NCI-H460 (cell line): ENCODE data around the gene ENTPD2. TPM values are rescaled to one million over a fixed set of nuclear protein-coding genes. Genes with fewer than 3 reads are reported as not detected.
A peak's percentile ranks its signal among the peaks of the same experiment; 100 is the strongest.

ENCODE experiments used
- DNase-seq: peaks from one replicate; pipeline ENCODE4 v3.0.0-alpha.2; 2016; ENCODE audit warnings: low read depth; ENCODE audit errors: extremely low read depth
- total RNA-seq: library from RNA; depleted of rRNA; stranded (reverse); fragments of >200 nt; shearing (Covaris generic); gene quantifications from 2 replicates; pipeline ENCODE4 v1.2.3, GENCODE V29; 2014

The ENTPD2 gene
- total RNA-seq, 1 experiment from 2014 or later, result not detected

DNA sequence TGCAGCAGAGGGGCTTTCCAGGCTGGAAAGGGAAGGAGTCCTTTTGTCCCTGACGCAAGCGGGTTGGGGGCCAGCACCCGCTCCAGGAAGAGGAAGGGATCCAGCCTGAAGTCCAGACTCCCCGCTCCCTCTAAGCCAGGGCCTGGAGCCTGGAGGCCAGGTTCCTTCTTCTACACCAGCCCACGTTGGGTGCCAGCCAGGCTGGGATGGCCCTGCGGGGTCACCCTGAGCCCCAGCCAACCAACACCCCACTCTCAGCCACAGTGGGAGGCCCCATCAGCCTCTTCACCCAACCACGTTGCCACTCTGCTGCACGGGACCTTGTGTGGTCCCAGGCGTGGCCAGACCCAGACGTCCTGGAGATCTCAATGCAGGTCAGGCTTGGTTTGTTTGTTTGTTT lies 21.0 kb downstream of the ENTPD2 start:
- DNase-seq, result no peak

DNA sequence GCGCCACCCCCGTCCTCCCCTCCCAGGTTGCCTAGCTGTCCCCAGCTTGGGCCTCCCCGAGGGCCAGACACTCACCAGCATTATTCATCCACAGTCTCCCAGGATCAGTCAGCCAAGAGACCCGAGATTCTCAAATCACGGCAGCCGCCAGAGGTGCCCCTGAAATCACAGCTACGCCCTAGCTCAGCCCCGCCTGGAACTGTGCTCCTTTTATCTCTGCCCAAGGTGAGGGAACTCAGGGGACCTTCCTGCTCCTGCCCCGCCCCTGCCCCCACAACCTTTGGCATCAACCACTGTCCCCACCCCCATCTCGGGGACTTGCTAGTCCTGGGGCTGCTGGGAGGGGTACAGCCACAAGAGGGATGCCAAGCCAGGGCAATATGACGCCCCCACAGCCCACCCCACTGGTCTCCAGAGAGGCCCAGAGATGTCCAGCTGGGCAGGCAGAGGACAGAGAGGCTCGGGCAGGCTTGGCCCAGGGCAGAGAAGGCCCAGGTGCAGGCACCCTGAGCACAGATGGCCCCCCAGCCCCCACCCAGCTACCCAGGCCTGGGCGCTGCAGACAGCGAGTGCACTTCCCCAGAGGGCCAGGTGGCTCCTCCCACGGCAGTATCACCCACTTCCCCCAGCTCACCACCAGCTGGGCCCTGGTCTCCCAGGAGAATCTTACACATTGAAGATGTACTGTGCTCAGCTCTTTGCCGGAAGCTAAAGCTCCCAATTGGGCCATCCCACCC lies 21.8 kb downstream of the ENTPD2 start, which contains the start of gene FUT7:
FUT7 (minus strand) TSS at position 185 of the 737 bp plus-strand sequence; CDS start at position 88, 97 bp downstream.
- DNase-seq, result no peak

DNA sequence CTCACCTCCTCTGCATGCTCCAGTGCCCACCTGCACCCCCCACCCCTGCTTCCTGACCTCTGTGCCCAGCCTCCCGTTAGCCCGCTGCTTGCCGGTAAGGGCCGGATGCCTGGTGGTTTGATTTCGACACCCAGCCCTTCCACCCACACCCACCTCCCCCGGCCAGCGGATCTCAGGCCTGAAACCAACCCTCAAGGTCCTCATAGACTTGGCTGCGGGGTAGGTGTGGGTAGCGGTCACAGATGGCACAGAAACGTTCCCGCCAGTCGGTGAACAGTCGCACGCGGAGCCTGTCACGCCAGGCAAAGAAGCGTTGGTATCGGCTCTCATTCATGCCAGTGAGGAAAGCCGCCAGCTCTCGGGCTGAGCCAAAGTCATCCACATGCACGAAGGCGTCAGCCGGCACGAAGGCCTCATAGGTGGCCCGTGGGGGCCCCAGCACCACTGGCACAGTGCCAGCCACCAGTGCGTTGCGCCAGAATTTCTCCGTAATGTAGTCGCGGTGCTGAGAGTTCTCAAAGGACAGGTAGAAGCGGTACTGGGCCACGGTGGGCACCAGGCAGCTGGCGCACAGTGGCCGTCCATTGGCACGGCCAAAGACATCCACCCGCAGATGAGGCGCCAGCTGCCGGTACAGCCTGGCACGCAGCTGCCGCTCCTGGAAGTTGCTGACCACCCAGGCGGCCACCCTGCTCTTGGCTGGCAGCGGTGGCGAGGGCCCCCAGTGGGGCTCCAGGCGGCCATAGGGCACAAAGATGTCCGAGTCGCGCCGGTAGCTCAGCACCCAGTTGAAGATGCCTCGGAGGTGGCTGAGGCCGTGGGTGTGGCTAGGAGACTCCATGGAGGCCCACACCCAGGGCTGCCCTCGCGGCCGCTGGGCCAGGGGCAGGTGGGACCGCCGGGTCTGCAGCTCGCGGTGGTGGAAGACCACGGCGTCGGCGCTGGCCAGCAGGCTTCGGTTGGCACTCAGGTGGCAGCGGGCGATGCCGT lies 23.0 kb downstream of the ENTPD2 start:
- no peak for DNase-seq

DNA sequence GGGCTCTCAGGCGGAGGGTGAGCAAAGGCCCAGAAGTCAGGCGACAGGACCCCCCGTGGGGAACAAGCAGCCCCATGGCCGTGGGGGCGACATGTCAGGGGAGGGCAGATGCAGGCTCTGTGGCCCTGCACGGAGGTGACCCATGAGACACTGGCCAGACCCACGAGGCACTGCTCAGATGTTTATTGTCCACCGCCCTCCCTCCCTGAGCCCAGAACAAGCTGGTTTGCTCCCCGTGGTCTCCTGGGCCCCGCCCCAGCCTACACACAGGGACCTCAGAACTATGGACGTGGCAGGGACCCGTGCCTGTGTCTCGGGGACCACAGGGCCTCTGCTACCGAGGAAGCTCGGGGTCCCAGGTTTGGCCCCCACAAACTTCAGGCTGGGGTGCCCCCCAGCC lies 23.9 kb downstream of the ENTPD2 start:
- DNase-seq, result no peak

DNA sequence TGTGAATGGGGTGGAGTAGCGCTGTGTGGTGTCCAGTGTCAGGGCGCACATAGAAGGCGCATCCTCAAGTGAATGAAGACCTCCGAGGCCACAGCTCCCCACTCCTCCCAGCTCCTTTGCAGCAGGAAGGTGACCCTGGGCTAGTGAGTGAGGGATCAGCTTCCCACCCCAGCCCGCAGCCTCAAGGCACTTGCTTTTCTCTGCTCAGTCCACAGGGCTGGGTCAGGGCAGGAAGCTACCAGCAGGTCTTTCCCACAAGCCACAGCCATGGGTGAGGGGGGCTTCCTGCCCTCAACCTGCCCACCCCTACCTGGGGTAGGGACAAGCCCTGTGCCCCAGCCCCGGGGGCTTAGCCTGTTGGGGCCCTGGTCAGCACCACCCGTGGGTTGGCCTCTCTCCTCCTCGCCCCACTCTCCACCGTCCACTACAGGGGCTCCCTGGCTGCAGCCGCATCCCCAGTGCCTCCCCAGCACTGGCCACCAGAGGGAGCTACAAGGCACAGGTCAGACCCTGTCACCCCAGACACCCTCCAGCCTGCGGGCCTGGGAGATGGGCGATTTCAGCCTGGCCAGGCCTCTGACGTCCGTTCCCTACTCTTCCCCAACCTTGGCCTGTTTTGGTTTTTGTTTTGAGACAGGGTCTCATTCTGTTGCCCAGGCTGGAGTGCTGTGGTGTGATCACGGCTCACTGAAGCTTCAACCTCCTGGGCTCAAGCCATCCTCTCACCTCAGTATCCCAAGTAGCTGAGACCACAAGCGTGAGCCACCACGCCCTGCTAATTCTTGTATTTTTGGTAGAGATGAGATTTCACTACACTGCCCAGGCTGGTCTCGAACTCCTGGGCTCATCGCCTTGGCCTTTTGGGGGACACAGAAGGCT lies 24.6 kb downstream of the ENTPD2 start:
- DNase-seq, result peak; percentile 68

DNA sequence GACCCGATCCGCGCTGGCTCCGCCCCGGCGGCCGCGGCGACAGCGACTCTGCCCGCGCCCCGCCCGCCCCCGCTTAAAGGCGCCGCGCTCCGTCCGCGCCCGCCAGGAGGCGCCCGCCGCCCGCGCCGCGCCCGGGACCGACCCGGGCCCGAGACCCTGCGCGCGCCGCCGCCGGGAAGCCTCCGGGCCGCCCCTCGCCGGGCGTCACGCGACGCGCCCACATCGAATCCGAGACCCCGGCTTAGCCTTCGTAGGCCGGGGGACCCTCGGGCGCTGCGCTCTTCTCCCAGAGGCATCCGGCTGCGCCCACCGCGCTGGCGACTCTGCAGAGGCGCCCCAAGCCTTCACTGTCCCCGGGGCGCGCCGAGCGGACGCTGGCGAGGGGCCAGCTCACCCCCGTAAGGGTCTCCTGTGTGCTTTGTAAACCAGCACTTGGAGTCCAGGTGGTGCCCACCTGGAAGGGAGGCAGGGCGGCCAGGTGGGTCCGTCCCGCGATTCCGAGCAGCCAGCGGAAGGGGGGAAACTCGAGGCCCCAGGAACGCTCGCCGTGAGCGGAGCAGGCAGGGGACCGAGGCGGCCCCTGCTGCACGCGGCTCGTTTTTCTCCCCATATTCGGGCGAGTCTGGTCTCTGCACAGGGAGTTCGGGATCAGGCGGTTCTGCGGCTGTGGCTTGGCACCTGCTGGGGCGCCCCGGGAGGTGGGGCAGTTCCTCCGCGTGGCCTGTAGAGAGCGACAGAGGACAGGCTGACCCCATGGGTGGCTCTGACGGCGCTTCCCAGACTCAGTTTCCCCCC lies 25.4 kb downstream of the ENTPD2 start:
- peak; percentile 65 for DNase-seq

DNA sequence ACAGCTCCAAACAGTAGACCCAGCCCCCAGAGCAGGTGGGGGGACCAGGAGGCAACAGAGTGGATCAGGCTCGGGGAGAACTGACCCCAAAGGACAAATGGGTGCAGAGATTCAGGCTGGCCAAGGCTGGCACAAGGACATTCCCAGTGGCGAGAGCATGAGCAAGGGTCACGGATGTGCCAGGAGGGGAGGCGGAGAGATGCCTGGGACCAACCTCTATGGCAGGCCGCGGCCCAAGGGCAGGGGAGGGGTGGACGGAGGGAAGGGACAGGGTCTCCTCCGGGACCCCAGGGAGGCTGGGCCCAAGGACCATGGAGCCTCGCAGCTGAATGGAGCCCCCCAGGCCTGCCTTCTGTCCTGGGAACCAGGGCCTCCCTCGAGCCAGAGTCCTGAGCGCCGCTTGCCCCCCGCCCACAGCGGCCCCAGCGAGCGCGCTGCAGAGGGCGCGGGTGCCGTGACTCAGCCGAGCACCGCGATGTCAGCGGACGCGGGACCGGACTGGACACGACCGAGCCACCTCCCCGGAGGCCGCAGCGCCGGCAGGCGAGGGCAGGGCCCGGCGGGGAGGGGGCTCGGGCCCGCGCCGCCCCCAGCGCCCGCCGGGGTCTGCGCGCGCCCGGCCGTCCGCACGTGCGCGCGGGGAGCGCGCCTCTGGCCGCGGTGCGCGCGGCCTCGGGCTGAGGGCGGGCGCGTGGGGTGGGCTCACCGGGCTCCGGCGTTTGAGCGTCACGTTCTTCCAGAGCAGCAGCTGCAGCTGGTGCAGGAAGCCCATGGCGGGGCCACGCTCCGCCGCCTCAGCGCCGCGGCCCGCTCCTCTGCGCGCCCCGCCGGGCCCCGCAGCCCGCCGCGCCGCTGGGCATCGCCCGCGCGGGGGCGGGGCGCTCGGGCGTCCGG lies 26.2 kb downstream of the ENTPD2 start, which contains the start of gene ABCA2:
ABCA2 (minus strand) TSS at position 869 of the 894 bp plus-strand sequence; CDS start at position 772, 97 bp downstream.
- no peak for DNase-seq

DNA sequence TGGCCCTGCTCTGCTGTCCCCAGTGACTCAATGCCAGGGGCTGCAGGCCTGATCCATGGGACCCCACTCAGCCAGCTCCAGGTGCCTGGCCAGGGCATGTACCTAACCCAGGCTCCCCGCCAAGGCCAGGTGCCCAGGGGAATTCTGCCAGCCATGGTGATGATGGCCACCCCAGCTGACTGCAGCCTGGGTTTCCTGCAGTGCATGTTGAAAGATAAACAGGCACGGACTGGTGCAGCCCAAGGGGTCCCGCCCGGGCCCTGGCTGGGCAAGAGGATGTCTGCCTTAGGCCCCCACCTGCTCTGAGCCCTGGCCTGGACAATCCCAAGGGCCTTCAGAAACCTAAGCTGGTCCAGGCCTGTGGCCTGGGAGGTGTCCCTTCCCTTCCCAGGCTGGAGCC lies 27.0 kb downstream of the ENTPD2 start:
- DNase-seq, result no peak

DNA sequence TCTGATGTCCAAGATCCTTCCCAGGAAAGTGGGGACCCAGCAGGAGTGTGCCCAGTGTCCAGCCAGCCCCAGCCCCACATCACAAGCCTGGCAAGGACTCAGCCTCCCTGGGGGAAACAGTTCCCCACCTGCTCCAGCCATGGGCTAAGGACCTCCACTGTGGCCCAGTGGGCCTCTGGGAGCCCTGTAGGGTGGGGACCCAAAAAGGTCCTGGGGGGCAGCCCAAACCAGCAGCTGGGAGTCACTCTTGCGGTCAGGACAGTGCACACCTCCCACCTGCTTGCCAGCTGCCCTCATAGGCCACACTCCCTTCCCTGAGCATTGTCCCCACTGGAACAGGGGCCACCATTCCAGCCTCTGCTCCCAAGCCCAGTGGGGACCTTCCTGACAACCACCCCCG lies 27.5 kb downstream of the ENTPD2 start:
- no peak for DNase-seq

DNA sequence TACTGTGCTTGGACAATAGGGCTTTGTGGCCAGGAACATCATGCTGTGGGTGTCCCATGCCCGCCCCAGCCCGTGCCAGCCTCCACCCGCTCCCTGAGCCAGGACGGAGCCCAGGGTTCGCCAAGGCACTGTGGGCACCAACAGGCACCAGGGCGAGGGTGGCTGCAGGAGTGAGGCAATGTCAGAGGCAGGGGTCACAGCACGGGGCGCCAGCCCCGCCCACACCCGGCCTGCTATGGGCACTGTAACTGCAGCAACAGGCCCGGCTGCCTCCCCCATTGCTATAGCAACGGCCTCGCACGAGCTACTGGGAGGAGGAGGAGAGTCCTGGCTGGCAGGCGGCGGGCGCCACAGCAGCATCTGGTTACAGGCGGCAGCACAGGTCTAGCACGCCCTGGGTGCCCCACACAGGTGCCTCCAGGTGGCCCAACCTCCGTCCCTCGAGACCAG lies 28.3 kb downstream of the ENTPD2 start:
- DNase-seq, result no peak

DNA sequence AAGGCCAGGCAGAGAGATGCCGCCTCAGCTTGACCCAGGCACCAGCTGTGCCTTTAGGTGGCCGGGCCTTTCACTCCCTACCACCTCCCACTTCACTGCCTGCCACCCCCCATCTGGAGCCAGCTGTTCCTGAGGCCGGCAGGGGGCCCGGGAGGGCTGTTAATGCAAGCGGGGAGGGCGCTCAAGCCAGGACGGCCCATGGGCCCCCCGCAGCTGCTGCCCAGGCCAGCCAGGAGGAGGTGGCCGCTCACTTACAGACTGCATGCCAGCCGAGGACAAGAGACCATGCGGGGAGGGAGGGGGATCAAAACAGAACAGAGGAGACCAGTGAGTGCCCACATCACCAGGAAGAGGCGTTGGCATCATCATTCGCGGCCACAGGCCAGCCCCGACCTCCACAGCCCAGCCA lies 30.3 kb downstream of the ENTPD2 start:
- no peak for DNase-seq

DNA sequence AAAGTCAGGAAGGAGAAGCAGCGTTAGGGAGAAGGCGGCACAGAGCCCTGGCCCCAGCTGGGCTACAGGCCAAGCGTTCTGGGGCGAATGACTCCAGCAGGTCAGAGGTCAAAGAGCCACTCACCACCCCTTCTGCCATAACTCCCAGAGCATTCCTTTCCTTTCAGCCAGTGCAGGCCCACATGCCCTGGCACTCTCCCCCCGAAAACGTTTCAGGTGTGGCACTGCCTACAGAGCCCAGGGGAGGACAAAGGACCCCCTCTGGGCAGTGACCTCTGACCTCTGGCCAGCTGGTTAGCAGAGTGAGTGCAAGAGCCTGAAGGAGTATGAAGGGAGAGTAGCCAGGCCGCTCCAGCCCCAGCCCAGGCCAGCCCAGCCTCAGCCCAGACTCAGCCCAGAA lies 30.7 kb downstream of the ENTPD2 start:
- DNase-seq, result no peak

DNA sequence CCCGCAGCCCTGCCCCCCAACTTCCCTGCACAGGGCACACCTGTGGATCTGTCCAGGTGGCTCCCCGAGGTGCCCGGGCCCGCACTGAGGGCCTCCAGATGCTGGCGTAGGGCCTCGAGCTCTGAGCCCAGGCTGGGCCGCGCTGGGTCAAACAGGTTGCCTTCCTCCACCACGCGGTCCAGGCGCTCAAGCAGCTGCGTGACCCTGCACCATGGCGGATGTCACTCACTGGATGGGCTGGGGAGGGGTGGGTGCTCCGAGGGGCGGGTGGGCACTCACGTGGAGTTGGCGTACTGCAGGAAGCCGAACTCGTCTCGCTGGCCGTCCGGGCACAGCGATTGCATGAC lies 31.2 kb downstream of the ENTPD2 start:
- no peak for DNase-seq

DNA sequence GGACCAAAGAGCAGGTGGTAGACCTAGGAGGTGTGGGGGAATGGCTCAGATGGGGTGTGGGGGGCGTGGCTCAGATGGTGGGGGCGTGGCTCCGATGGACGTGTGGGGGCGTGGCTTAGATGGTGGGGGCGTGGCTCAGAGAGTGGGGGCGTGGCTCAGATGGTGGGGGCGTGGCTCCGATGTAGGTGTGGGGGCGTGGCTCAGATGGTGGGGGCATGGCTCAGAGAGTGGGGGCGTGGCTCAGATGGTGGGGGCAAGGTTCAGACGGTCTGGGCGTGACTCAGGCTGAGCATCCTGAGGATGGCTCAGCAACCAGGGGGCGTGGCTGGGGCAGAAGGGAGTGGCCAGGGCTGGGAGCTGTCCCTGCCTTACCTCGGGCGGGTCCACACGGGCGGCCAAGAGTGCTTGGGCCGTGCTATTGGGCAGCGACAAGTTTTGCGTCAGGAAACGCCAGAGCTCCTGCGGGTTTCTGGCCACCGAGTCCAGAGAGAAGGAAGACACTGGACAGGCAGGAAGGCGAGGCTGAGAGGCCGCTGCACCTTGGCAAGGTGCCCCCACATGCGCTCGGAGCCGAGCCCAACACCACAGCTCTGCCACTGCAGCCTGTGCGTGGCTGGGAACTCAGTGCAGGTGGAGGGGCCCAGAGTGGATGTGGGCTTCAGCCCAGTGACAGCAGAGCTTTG lies 31.7 kb downstream of the ENTPD2 start:
- peak; percentile 92 for DNase-seq

DNA sequence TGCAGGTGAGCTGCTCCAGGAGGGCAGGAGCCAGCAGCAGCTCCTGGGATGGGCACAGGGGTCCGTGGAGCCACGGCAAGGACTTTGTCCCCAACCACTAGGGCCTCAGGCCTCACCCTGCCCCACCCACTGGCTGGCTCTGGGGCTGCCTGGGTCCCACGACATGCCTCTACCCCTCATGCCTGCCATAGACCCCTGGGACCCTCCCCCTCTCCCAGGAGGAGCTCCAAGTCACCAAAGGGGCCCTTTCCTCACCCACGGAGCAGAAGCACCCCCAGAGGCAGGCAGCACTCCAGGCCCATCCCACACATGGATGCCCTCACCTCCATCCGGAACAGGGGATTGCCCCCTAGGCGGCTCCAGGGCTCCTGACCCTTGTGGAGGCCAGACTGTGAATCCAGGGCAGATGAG lies 32.3 kb downstream of the ENTPD2 start:
- no peak for DNase-seq

DNA sequence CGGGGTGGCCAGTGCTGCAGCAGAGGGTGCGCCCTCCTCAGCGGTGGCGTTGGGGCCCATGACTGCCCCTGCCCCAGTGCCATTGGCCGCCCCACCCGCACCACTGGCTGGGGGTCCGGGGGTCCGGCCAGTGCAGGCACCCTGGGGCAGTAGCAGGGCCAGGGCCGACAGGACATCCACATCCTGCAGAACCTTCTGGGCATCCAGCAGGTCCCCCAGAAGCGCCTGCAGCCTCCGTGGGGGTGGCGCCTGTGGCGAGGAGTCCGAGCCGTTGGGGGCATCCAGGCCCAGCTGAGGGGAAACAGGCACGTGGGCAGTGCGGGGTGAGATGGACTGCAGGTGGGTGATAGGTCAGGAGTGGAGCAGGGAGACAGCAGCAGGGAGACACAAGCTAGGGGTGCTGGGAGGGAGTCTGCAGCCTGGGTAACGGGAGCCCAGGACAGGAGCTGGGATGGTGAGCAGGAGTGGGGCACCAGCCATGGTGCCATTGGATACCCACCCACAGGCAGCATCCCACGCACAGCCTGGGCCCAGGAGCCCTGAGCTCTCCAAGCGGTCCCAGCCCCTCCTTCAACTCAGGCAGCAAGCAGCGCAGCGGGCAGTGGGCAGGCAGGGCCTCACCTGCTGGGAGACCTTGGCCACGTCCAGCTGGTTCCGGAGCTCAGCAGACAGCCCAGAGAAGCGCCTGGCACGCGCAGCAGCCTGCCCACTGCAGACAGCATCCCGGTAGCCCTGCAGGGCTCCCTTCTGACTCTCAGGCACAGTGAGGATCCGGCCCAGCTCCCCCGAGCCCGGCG lies 32.9 kb downstream of the ENTPD2 start:
- no peak for DNase-seq
